ENCODE data around the gene RAB17. TPM values are rescaled to one million over a fixed set of nuclear protein-coding genes. Genes with fewer than 3 reads are reported as not detected.
A peak's percentile ranks its signal among the peaks of the same experiment; 100 is the strongest.

Gene RAB17
- total RNA-seq, 1 donor from 2014 or later: 10.9 TPM

- DNase-seq (ENCODE audit: low read depth in 2 of 2): no peak
These were observed 50.2 kb downstream of the RAB17 start for GRCh38 chr2:237540223-237540775.

GRCh38 chr2:237539681-237540080, 50.9 kb downstream of the RAB17 start:
- no peak for DNase-seq (ENCODE audit: low read depth in 2 of 2)

GRCh38 chr2:237538901-237539300, 51.6 kb downstream of the RAB17 start:
- no peak for DNase-seq (ENCODE audit: low read depth in 2 of 2)

DNA sequence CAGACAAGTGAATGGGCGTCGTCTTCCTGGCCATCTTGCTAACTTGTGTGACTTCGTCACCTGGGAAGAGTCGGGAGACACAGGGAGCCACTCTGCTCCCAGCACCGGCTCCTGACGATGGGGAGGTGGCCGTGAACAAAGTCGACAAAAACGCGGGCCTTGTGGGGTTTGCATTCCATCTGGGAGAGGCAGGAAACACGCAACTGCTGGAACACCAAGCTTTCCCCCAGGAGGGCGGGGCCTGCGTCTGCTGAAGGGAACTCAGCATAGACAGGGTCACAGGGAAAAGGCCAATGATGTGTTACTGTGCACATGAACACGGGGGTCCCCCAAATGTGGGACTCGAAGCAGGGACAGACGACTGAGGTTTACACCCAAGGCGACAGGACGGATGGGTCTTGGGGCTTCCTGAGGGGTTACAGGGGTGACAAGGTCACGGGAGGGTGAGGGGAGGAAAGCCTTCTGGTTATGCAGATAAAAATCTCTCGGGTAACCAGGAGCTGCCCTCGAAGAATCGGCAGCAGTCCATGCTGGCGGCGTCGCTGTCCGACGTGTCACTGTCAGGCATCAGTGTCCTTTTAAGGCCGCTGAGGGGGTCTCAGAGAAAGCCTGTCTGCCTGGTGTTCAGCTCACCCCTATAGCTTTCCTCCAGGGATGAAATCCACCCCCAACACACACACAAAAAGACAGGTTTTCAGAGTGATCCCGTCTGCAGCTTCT, 52.4 kb downstream of the RAB17 start:
- no peak for DNase-seq (ENCODE audit: low read depth in 2 of 2)

GRCh38 chr2:237536617-237537016, 53.9 kb downstream of the RAB17 start:
- no peak for DNase-seq (ENCODE audit: low read depth in 2 of 2)

- no peak for DNase-seq (ENCODE audit: low read depth in 2 of 2)
These were observed 54.5 kb downstream of the RAB17 start for GRCh38 chr2:237536083-237536415.

GRCh38 chr2:237535385-237536082, 55.0 kb downstream of the RAB17 start:
- DNase-seq (ENCODE audit: low read depth in 2 of 2): no peak

DNA sequence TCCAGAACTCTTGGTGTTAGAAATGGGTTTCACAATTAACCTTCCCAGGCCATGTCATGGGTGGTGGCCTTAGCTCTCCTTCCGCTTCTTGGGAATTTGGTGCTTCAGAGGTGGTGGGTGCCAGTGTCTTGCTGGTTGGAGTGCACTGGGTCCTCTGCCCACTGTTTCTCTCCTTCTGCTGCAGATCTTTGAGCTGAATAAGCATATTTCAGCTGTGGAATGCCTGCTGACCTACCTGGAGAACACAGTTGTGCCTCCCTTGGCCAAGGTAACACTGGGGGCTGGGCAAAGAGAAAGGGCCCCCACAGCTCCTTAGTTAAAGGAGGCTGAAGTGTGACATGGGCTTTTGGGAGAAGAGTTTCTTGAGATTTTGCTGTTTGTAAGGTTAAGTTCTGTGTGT, 56.2 kb downstream of the RAB17 start:
- DNase-seq (ENCODE audit: low read depth in 2 of 2): no peak

DNA sequence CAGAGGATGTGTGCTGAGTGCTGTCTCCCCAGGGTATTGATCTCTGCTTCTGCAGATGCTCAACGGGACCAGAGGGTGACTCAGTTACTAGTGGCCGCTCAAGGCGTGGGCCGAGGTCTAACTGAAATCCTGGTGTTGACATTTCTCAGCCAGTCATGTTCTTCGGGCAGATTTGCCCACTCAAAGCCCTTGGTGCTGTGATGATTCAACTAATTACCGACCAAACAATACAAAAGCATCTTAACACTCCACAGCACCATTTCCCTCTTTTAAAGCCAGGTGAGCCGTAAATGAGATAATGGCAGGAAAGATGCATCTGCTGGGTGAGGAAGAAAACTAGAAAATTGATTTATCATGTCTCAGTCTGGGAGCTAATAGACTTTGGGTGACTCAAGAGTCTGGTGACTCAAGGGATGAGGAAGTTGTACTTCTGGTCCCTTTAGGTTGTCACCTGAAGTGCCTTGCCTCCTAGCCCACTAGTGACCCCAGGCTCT, 56.8 kb downstream of the RAB17 start:
- no peak for DNase-seq (ENCODE audit: low read depth in 2 of 2)

- DNase-seq (ENCODE audit: low read depth in 2 of 2): peak in 1 of 2 donors; percentile 33
These were observed 58.4 kb downstream of the RAB17 start for GRCh38 chr2:237532160-237532559.

DNA sequence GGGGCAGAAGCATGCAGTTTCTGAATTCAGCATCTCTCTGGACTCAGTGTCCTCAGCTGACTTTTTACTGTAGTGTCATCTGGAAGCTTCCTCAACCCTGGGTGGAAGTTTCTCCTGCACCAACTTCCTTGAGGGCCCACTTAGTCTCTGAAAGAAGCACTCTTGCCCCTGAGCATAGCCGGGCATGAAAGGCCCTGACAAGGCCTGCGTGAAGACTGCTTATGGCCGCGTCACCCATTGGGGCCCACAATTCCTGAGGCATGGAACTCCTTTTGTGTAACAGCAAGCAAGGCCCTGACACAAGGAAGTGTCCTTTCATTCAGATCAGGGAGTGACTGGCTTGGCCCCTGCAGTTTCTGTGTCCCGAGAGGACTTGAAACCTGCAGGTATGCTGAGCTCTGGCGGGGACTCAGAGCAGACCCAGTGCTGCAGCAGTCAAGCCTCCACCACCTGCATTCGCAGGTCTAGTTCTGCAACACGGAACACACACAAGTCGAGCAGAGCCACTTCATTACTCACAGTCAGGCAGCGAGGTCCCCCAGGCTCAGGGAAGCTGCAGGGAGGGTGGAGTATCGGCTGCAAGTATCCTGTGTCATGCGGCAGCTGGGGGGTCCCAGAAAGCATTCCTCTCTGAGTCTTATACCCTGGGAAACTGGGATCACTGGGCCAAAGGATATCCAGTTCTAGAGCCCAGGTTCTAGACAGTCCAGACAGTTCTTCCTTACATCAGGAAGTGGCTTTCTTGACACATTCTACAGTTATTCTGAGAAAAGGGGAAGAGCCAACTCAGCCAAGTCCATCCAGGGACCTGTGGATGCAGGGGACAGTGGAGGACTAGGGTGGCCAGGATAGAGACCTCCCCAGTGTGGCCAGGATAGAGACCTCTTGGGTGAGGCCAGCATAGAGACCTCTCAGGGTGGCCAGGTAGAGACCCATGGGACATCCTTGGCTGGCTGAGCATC, 59.8 kb downstream of the RAB17 start:
- no peak for DNase-seq (ENCODE audit: low read depth in 2 of 2)

DNA sequence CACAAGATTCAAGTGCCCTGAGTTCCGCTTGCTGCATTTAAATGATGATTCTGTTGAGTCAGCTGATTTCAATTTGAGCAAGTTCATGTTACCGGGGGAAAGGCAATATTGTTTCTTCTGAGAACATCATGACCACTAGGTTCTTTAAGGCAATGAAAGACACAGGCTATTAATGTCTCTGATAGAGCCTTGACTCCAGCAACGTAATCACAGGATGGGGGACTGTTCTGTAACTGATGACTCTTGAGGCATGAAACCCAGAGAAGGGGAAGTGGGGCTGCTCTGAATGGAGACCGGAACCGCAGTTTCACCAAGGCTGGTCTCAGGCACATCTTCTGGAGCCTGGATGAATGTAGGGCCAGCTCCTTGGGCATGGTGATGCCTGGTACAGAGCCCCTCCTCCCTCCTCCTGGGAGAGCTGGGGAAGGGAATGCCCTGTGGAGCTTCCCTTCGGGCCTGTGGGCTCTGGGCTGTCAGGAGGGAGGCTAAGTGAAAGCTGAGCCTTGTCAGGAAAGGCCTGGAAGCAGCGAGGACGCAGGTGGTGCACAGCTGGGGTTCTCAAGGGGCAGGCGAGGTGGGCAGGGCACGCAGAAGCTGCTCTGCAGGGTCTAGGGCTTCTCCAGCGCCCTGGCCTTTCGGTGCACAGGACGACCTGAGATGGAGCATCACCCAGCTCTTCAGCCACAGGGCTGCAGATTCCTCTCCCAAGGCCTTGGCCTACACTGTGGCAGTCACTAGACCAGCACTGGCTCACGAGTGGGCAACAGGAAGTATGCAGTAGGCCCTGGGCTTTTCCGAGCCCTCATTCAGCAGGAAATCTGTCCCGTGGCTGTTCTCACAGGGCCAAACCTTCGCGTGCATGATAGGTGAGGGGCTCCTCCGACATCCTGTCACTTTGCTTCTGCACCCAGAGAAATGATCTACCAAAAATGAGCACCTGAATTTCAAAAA, 60.8 kb downstream of the RAB17 start:
- no peak for DNase-seq (ENCODE audit: low read depth in 2 of 2)

DNA sequence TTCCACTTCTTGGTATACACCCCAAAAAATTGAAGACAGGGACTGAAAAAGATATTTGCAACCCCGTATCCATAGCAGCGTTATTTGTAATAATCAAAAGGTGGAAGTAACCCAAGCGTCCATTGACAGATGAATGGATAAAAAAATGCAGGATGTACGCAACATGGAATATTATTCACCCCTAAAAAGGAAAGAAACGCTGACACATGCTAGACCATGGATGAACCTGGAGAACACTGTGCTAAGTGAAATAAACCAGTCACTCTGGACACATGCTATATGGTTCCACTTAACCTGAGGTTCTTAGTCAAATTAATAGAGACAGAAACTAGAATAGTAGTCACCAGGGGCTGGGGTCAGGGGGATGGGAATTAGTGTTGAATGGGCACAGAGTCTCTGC, 62.8 kb downstream of the RAB17 start:
- no peak for DNase-seq (ENCODE audit: low read depth in 2 of 2)

- DNase-seq (ENCODE audit: low read depth in 2 of 2): no peak
These were observed 63.3 kb downstream of the RAB17 start for GRCh38 chr2:237527233-237527632.

DNA sequence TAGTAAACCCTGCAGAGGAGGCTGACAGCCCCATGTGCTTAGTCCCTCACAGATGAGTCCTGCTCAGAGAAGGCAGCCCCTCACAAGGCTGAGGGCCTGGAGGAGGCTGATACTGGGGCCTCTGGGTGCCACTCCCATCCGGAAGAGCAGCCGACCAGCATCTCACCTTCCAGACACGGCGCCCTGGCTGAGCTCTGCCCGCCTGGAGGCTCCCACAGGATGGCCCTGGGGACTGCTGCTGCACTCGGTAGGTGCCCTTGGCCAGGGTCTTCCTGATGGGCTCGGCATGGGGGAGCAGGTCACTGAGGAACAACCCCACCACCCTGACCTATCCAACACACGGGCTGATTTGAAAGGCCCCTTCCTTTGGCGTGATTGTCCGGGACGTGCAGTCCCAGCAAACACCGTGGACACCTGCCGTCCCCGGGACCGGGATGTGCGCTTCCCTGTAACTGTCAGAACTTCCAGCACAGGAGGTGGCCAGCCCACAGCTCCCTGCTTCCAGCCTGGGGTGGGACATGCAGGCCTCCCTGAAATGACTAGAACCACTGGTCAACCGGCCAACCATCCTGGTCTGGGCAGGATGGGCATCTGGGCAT, 64.9 kb downstream of the RAB17 start:
- DNase-seq (ENCODE audit: low read depth in 2 of 2): no peak

DNA sequence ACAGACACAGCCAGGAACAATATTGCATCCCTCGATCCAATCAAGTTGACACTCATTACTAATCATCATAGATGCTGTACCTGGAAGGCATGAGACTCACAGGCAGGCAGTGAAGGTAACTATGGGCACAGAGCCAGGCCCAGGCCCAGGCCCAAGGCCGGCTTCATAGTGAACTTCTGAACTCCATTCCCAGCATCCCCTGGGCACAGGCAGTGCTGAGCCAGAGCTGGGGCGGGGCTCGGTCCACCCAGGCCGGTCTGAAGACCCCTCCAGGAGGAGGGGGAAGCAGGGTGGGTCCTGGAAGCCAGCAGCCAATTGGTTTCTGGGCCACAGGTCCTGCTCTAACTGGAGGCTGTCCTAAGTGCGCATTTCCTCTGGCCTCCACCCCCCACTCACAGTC, 65.9 kb downstream of the RAB17 start:
- DNase-seq (ENCODE audit: low read depth in 2 of 2): no peak
